HG02571 (cell line): ENCODE measurements around the gene MPEG1.

Experiments
- ATAC-seq: cut with Tn5 transposase; IDR thresholded peaks from one replicate; pipeline ENCODE4 v1.9.1; 2021; ENCODE audit warnings: mild to moderate bottlenecking, moderate library complexity; ENCODE audit not compliant: unreplicated experiment

The MPEG1 gene

DNA sequence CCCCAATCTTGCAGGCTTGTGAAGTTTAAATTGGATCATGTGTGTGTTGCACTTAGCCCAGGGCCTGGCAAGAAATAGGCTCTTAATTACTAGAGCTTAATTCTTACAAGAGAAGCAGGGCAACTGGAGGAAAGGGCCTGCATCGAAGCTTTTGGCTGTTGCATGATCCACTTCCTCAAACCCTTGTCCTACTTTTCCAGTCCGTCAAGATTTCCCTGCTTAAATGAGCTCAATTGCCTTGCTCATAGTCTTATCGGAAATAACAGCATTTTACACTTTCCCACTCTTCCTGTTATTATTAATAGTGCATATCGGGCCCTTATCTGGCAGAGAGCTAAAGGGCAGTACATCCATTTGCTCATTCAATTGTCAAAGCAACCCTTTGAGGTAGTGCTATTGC is 22.7 kb downstream of the MPEG1 start:
- ATAC-seq: no peak

GRCh38 chr11:59188954-59189353 is 23.8 kb downstream of the MPEG1 start:
- ATAC-seq: no peak

DNA sequence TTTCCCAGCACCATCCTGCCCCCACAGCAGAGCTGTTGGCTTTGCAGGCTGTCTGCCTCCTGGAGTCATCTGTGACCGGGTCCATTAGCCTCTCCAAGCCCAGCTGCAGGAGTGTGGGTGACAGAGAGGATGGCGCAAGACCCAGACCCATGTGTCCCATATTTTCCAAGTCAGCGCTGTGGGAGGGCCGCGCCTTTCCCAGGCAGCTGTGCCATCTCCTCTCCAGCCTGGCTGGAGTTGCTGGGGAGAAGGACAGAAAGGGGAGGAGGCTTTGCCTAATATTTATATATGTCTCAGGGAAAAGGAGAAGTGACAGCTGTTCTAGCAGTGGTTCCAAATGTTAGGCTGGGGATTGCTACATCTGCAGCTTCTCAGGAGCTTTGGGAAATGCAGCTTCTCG is 25.1 kb downstream of the MPEG1 start:
- ATAC-seq: no peak

DNA sequence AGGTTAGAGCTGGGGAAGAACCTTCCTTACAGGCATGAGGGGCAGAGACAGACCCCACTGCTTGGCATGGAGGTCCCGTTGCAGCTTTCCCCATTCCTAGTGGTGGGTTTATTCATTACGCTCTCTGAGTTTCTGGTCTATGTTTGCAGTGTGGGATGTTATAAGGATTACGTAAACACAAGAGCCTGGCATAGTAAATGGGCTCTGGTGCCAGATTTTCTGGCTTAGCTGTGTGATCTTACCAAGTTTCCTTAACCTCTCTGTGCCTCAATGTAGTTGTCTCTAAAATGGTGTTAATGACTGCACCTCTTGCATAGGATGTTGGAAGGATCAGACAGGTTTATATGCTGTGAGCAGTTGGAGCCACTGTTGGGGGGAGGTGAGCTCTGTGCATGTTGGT is 25.7 kb downstream of the MPEG1 start:
- no peak for ATAC-seq

- ATAC-seq: peak; percentile 75
Measured at GRCh38 chr11:59186130-59186594, 26.6 kb downstream of the MPEG1 start.

DNA sequence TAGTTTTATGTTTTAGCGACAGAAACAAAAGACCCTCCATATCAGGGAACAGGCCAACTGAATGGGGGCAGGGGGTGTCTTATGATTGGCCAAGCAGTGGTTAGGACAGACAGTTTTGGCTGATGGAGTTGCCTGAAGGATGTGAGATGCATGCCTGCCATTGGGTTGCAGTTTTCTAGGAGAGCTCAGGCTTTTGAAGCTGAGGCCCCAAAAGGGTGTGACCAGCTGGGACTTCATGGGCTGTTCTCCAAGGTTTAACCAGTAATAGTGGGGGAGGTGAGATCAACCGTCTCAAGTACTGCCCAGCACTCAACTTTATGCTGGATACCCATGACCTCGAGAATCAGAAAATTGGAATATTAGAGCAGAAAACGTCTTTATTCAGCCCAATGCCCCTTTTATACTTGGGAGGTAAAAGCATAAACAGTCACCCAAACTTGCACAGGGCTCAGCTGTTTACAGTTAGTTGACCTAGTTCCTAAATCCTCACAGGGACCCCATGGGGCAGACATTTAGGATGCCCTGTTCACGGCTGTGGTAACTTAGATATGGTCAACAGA is 27.3 kb downstream of the MPEG1 start:
- ATAC-seq: no peak

- ATAC-seq: no peak
Measured at GRCh38 chr11:59184691-59185339, 27.9 kb downstream of the MPEG1 start.

DNA sequence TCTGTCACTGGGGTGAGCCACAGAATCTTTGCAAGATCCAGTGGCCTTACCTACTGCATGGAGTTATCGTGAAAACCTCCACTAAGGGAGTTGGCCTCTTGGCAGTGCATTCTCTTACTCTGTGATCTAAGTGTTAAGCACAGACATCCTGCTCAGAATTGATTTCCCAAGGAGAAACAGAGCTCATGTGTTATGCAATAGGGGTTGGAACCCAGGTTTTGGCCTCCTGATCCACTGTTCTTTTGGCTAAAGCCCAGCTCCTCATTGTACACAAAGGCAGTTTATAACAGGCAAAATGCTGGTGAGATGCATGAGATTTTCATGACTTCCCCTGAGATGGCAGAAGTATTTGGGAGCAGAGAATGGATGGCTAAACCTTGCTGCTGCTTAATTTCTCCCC is 29.0 kb downstream of the MPEG1 start:
- ATAC-seq: no peak

- no peak for ATAC-seq
Measured at GRCh38 chr11:59182457-59183151, 30.1 kb downstream of the MPEG1 start.

- no peak for ATAC-seq
Measured at GRCh38 chr11:59181746-59182456, 30.8 kb downstream of the MPEG1 start.

DNA sequence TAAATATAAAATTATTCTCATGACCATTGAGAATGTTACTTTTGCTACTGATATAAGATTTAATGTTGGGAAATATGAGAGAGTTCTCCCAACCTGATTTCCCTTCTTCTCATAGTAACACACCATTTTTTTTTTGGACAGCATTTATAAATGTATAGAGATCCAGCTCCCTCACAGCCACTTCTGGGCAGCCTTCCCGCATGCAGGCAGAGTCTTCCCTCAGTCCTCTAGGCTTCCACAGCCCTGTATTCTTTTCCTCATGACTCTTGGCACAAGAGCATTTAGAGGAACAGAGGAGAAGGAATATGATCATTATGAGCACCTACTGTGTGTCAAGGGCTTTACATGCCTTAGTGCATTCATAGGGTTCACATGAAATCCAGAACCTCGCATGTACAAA is 31.8 kb downstream of the MPEG1 start:
- no peak for ATAC-seq

GRCh38 chr11:59180168-59180776 is 32.5 kb downstream of the MPEG1 start:
- ATAC-seq: no peak

DNA sequence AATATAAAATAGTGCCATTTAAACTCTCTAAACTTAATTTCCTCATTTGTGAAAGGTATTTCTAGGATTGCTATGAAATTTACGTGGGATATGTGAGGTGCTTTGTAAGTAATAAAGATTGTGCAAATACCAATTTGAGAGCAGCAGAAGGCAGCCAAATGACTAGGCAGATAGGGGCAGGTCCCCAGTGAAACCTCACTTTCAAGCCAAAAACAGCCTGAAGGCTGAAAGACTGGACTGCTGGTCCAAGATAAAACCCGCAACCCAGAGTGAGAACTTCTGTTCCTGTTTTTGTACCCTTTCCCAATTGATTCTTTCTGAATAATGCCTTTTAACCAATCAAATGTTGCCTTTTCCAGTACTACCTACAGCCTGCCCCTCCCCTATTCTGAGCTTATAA is 33.6 kb downstream of the MPEG1 start:
- no peak for ATAC-seq

DNA sequence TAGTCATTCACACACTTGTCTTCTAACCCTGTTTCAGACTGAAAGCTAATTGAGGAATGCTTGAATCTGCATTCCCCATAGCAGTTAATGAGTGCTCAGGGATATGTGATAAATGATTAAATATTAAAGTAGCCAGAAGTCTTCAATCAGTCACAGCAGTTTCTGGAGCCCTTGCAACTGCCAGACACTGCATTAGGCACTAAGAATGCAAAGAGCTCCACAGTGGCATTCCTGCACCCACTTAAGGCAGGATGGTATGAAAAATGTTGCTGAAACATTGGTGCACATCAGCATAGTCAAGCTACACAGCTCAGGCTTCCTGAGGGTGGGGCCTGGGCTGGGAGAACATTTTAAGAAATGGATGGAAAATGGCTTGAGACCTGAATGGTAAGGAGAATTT is 34.3 kb downstream of the MPEG1 start:
- no peak for ATAC-seq

DNA sequence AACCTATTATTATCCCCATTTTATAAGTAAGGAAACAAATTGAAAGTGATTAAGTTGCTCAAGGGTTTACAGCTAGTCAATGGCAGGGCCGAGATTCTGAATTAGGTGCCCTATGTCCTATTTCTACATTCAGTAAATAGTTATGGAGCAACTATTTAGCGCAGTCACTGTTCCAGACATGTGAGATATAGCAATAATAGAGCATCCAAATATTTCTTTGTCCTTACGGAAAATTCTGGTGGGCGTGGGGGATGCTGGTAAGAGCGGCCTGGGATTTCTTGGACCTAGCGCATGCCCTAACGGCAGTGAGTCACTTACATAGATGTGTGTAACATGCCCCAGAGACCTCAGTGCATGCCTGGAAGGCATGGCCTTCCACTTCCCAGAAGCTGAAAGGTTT is 36.4 kb downstream of the MPEG1 start:
- no peak for ATAC-seq

DNA sequence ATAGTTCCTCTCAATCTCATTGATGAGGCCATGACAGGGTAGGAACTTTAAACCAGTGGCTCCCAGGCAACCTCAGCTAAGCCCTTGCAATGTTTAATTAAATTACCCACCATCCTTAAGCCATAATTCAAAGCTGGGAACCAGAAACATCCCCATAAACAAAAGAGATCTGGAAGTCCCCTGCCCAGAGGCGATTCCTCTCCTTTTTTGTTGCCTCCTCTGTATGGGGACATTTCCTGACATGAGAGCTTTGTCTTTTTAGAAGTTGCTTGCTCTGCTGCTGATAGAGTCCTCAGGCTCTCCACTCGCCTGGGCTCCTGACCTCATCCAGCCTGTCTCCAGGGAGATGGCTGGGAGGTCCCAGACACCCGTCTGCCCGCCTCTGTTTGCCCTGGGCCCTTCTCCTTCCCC is 37.6 kb downstream of the MPEG1 start:
- no peak for ATAC-seq

DNA sequence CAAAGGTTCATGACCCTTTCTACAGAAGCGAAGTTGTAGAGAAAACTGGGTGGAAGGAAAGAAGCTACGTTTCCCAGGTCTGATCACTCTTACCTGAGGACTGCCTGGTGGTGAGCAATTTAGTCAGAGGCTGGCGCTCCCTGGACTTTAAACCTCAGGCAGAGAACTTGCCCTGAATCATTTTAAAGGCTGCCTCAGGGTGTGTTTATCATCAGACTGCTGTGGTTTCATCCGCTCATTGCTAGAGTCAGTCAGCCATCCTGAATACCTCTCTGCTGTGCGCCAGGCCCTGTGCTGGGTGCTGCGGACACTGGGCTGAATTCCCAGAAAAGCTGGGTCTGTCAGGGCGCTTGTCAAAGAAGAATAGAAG is 38.1 kb downstream of the MPEG1 start:
- ATAC-seq: no peak

- no peak for ATAC-seq
Measured at GRCh38 chr11:59173964-59174663, 38.6 kb downstream of the MPEG1 start.

- ATAC-seq: peak; percentile 6
Measured at GRCh38 chr11:59173080-59173963, 39.4 kb downstream of the MPEG1 start.
